Mesenchymal stem cell (in vitro differentiated cells and primary cell): ENCODE results near the gene FOXL3.

ENCODE experiments used
- DNase-seq: peaks from one replicate; pipeline ENCODE4 v3.0.0-alpha.2; 2013
- H2AFZ ChIP-seq: one replicate; pipeline ENCODE4 v1.6.1; 2013; ENCODE audit warnings: low read depth, mild to moderate bottlenecking, control low read depth, inconsistent platforms, low read length, moderate library complexity
- H2AK5ac ChIP-seq: 2 replicates; pipeline ENCODE4 v1.6.1; 2013; ENCODE audit warnings: low read length, moderate library complexity, mild to moderate bottlenecking, inconsistent platforms; ENCODE audit not compliant: severe bottlenecking
- H2BK120ac ChIP-seq: one replicate; pipeline ENCODE4 v1.6.1; 2013; ENCODE audit warnings: low read depth, mild to moderate bottlenecking, inconsistent platforms, low read length, moderate library complexity
- H2BK12ac ChIP-seq, 2 experiments: one replicate each; pipeline ENCODE4 v1.6.1; 2013; ENCODE audit warnings: inconsistent platforms in 2 of 2, low read length in 2 of 2, mild to moderate bottlenecking in 2 of 2, moderate library complexity in 2 of 2, control low read depth in 1 of 2
- H2BK15ac ChIP-seq: one replicate; pipeline ENCODE4 v1.6.1; 2013; ENCODE audit warnings: mild to moderate bottlenecking, low read depth, inconsistent platforms; ENCODE audit not compliant: poor library complexity, severe bottlenecking
- H2BK5ac ChIP-seq: 2 replicates; pipeline ENCODE4 v1.6.1; 2013; ENCODE audit warnings: low read depth, mild to moderate bottlenecking, low read length, control low read depth, inconsistent platforms; ENCODE audit not compliant: poor library complexity, severe bottlenecking
- H3K14ac ChIP-seq, 2 experiments: one replicate each; pipeline ENCODE4 v1.6.1; 2013; ENCODE audit warnings: inconsistent platforms in 2 of 2, low read length in 2 of 2, control low read depth in 1 of 2, mild to moderate bottlenecking in 1 of 2, moderate library complexity in 1 of 2
- H3K18ac ChIP-seq, 2 experiments: one replicate each; pipeline ENCODE4 v1.6.1; 2013; ENCODE audit warnings: inconsistent platforms in 2 of 2, low read length in 2 of 2, control low read depth in 1 of 2, low read depth in 1 of 2, mild to moderate bottlenecking in 1 of 2
- H3K23ac ChIP-seq, 2 experiments: one replicate each; pipeline ENCODE4 v1.6.1; 2013; ENCODE audit warnings: inconsistent platforms in 2 of 2, low read length in 2 of 2, mild to moderate bottlenecking in 2 of 2, moderate library complexity in 2 of 2, control low read depth in 1 of 2
- H3K27ac ChIP-seq: 2 replicates; pipeline ENCODE4 v1.5.1; 2013; ENCODE audit warnings: mild to moderate bottlenecking, moderate library complexity, low read length, control low read depth, inconsistent platforms; ENCODE audit not compliant: poor library complexity, severe bottlenecking
- H3K27me3 ChIP-seq, 2 experiments: 2 replicates each; pipeline versions ENCODE4 v1.6.1 to v1.7.0; 2013; ENCODE audit warnings: low read length in 2 of 2, mild to moderate bottlenecking in 2 of 2, moderate library complexity in 2 of 2, control low read depth in 1 of 2, inconsistent platforms in 1 of 2; ENCODE audit not compliant: control insufficient read depth in 1 of 2, insufficient read depth in 1 of 2
- H3K36me3 ChIP-seq, 2 experiments: 2 replicates each; pipeline versions ENCODE4 v1.6.1 to v1.7.0; 2013; ENCODE audit warnings: low read length in 2 of 2, control low read depth in 1 of 2, inconsistent platforms in 1 of 2, low read depth in 1 of 2, mild to moderate bottlenecking in 1 of 2; ENCODE audit not compliant: insufficient read depth in 2 of 2, control insufficient read depth in 1 of 2
- H3K4ac ChIP-seq, 2 experiments: one replicate each; pipeline ENCODE4 v1.6.1; 2013; ENCODE audit warnings: inconsistent platforms in 2 of 2, low read length in 2 of 2, mild to moderate bottlenecking in 2 of 2, moderate library complexity in 2 of 2, control low read depth in 1 of 2, low read depth in 1 of 2
- H3K4me1 ChIP-seq: 2 replicates; pipeline ENCODE4 v1.6.1; 2013; ENCODE audit warnings: low read depth, low read length, control low read depth; ENCODE audit not compliant: control insufficient read depth, insufficient read depth
- H3K4me2 ChIP-seq: 2 replicates; pipeline ENCODE4 v1.6.1; 2013; ENCODE audit warnings: low read length, mild to moderate bottlenecking, inconsistent platforms; ENCODE audit not compliant: poor library complexity, severe bottlenecking
- H3K4me3 ChIP-seq, 2 experiments: 2 replicates each; pipeline versions ENCODE4 v1.5.1 to v1.7.0; 2013; ENCODE audit warnings: low read length in 2 of 2, mild to moderate bottlenecking in 2 of 2, control low read depth in 1 of 2, low read depth in 1 of 2; ENCODE audit not compliant: insufficient read depth in 1 of 2
- H3K79me1 ChIP-seq: replicated peaks from 2 replicates; pipeline ENCODE4 v1.6.1; 2013; ENCODE audit warnings: mild to moderate bottlenecking, control low read depth, low read length, inconsistent platforms; ENCODE audit not compliant: poor library complexity, severe bottlenecking
- H3K9ac ChIP-seq: 2 replicates; pipeline ENCODE4 v1.7.0; 2013; ENCODE audit warnings: mild to moderate bottlenecking, low read length, moderate library complexity
- H3K9me3 ChIP-seq: 2 replicates; pipeline ENCODE4 v1.7.0; 2013; ENCODE audit warnings: mild to moderate bottlenecking, low read length; ENCODE audit not compliant: control insufficient read depth
- H4K8ac ChIP-seq: one replicate; pipeline ENCODE4 v1.6.1; 2013; ENCODE audit warnings: inconsistent platforms, mild to moderate bottlenecking, low read length, moderate library complexity
- H4K91ac ChIP-seq: one replicate; pipeline ENCODE4 v1.6.1; 2013; ENCODE audit warnings: mild to moderate bottlenecking, low read length, inconsistent platforms
- WGBS: methylation state at CpG from one replicate; pipeline ENCODE4 v1.1.7; 2013; ENCODE audit warnings: mixed read lengths; 5-methylcytosine and 5-hydroxymethylcytosine counted together

The FOXL3 gene

DNA sequence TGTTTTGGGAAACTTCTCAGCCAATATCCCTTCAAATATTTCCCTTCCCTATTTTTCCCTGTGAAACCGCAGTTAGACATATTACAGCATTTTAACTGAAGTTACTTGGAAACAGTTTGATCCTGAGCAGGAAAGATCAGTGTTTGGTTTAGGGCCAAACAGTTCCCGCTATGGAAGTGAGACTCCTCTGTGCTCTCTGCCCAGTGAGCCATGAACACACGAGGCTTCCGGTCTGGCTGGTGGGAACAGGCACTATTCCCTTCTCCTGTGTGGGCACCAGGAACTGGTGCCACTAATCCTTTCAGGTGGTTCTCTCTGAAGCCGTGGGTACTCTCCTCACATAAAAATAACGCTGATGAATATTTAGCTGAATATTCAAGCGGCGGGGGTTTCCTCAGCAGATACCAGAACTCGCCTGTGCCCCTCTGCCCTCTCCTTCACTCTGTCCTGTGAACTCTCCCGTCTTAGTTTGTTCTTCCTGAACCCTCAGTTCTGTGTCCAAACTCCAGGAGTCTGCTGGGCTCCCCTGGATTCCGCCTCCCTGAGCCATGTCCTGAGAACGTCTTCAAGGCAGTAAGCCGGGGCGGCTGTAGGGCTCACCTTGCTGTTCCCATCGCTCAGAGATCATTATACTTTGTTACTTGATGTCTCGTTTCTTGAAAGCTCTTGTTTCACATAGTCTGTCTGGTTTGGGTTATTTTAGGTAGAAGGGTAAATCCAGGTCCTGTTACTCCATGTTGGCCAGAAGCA, 25.7 kb downstream of the FOXL3 start:
- WGBS: 86% methylated on average over 16 of the region's 16 CpGs
- Histone ChIP-seq H3K4ac (no peak overlapping the region), H3K18ac (no peak overlapping the region), H2BK12ac (no peak overlapping the region), H3K14ac (no peak overlapping the region), H3K79me1 (no peaks in the 10 kb centered on the region), H3K4me1 (peaks cover 1% of the 10 kb centered on the region), H2AK5ac (no peak overlapping the region), H2BK5ac (no peak overlapping the region), H3K36me3 (peaks cover 0 to 4% of the 10 kb centered on the region in 2 experiments), H4K8ac (no peak overlapping the region), H2BK120ac (no peak overlapping the region), H2AFZ (no peak overlapping the region), H3K9me3 (peaks cover 25% of the 10 kb centered on the region), H3K27me3 (peaks cover 50 to 86% of the 10 kb centered on the region in 2 experiments), H4K91ac (no peak overlapping the region), H3K4me2 (no peak overlapping the region), H2BK15ac (no peak overlapping the region), H3K23ac (no peak overlapping the region), H3K9ac (no peak overlapping the region), H3K27ac (no peak overlapping the region), H3K4me3 (no peak overlapping the region)
- DNase-seq: no peak

DNA sequence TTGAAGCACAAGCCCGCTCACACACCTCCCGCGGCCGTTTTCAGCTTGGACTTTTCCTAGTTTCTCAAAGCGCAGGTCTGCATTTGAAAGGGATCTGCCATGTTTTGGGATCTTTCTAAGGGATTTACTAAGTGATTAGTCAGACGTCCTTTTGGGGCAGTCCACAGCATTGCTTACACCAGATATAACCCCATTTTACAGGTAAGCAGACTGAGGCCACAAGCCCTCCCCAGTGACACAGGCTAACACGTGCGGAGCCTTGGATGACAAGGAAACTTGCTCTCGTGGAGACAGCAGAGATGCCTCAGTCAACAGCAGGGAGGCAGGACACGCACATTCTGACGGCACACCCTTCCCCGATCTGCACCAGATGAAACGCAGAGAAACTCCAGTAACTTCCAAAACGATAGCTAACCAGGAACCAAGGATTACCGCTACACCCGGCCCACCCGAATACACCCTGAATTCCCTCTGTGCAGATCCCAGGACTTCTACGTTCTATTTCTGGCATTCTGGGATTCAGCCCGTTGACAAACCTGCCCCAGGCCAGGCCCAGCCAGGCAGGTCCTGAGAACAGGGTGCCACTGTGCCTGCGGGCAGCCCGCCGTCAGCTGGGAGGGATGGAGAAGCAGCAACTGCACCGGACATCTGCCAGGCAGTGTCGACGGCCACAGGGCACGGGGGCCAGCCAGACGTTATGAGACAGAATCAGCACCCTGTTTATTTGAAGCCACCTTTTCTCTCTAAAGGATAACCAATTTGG, 27.9 kb downstream of the FOXL3 start:
- Histone ChIP-seq H3K14ac (no peak overlapping the region), H3K27ac (no peak overlapping the region), H3K9ac (no peak overlapping the region), H3K79me1 (no peaks in the 10 kb centered on the region), H3K4ac (no peak overlapping the region), H2BK120ac (no peak overlapping the region), H3K23ac (no peak overlapping the region), H4K91ac (no peak overlapping the region), H3K18ac (no peak overlapping the region), H2AK5ac (no peak overlapping the region), H3K27me3 (peaks cover 38 to 80% of the 10 kb centered on the region in 2 experiments), H3K9me3 (peaks cover 25% of the 10 kb centered on the region), H4K8ac (no peak overlapping the region), H2BK5ac (no peak overlapping the region), H3K4me2 (no peak overlapping the region), H2BK12ac (no peak overlapping the region), H2BK15ac (no peak overlapping the region), H3K4me1 (peaks cover 8% of the 10 kb centered on the region), H3K36me3 (peaks cover 0 to 4% of the 10 kb centered on the region in 2 experiments), H3K4me3 (no peak overlapping the region), H2AFZ (no peak overlapping the region)
- 90% methylated on average over 18 of the region's 27 CpGs for WGBS
- DNase-seq: no peak

DNA sequence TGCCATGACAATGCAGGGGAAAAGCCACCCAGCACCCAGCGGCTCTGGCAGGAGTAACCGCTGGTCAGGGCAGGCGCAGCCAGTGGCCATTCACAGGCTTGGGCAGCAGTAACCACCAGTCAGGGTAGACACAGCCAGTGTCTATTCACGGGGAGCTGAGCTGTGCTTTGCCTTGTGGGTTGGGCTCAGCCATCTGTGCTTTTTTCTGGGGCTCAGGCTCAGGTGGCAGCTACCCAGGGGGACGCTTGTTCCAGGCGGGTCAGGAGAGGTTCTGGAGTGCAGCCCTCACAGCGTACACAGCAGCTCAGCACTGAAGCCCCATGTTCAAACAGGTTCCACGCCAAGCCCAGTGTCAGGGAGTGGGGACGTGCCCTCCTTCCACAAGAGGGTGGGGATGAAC, 28.5 kb downstream of the FOXL3 start:
- no peak for DNase-seq
- no peak overlapping the region for H3K4me2 ChIP-seq
- no peak overlapping the region for H3K23ac ChIP-seq
- H4K91ac ChIP-seq: no peak overlapping the region
- WGBS: 69% methylated on average over 9 of the region's 9 CpGs
- H3K18ac ChIP-seq: no peak overlapping the region
- H2AFZ ChIP-seq: no peak overlapping the region
- no peaks in the 10 kb centered on the region for H3K79me1 ChIP-seq
- no peak overlapping the region for H2BK15ac ChIP-seq
- H2BK12ac ChIP-seq: no peak overlapping the region
- no peak overlapping the region for H2BK5ac ChIP-seq
- peaks cover 36 to 80% of the 10 kb centered on the region in 2 experiments for H3K27me3 ChIP-seq
- H3K36me3 ChIP-seq: peaks cover 0 to 4% of the 10 kb centered on the region in 2 experiments
- H3K4me1 ChIP-seq: peaks cover 8% of the 10 kb centered on the region
- H2BK120ac ChIP-seq: no peak overlapping the region
- no peak overlapping the region for H3K27ac ChIP-seq
- H3K4me3 ChIP-seq: no peak overlapping the region
- no peak overlapping the region for H2AK5ac ChIP-seq
- H3K9me3 ChIP-seq: peaks cover 25% of the 10 kb centered on the region
- no peak overlapping the region for H3K9ac ChIP-seq
- H3K4ac ChIP-seq: no peak overlapping the region
- no peak overlapping the region for H3K14ac ChIP-seq
- H4K8ac ChIP-seq: no peak overlapping the region

DNA sequence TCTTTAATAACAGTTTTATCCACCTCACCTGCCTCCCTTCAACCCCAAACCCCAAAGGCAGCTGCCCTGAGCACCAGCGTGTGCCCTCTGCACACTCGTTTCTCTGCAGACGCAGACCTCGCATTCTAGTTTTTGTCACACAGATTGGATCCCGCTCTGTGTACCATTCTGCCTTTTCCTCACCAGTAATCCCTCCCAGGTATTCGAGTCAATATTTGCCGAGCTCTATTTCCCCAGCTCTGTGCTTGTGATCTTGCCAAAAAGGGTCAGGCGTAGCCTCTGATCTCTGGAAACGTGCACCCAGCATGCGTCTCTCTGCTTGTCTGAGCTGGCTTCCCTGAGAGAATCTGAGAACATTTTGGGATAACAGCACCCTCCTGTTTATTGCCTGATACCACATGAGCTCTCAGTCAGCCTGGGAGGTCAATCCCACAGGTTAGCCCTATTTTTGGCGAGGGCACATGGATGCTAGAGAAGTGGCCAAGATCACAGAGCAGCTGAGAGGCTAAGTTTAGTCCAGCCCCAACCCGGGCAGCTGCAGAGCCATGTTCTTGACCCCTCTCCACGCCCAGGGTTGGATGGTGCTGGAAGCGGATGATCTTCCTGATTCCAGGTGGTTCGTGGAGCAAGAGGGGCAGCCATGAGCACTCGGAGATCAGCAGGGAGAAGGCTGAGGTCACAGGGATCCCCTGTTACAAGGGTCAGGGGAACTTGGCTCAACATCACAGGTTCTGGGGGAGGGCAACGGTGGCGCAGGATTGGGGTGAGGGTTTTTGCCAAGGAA, 29.1 kb downstream of the FOXL3 start:
- 72% methylated on average over 16 of the region's 18 CpGs for WGBS
- H4K91ac ChIP-seq: no peak overlapping the region
- DNase-seq: no peak
- H3K4me1 ChIP-seq: peaks cover 9% of the 10 kb centered on the region
- H2BK15ac ChIP-seq: no peak overlapping the region
- H3K27me3 ChIP-seq: peaks cover 36 to 80% of the 10 kb centered on the region in 2 experiments
- no peak overlapping the region for H3K4me3 ChIP-seq
- no peak overlapping the region for H3K4ac ChIP-seq
- H3K36me3 ChIP-seq: peaks cover 0 to 4% of the 10 kb centered on the region in 2 experiments
- no peak overlapping the region for H3K9ac ChIP-seq
- no peak overlapping the region for H3K23ac ChIP-seq
- H2BK12ac ChIP-seq: no peak overlapping the region
- no peak overlapping the region for H2BK5ac ChIP-seq
- no peak overlapping the region for H4K8ac ChIP-seq
- H2AK5ac ChIP-seq: no peak overlapping the region
- H3K14ac ChIP-seq: no peak overlapping the region
- no peak overlapping the region for H2BK120ac ChIP-seq
- no peak overlapping the region for H2AFZ ChIP-seq
- H3K18ac ChIP-seq: no peak overlapping the region
- peaks cover 25% of the 10 kb centered on the region for H3K9me3 ChIP-seq
- no peak overlapping the region for H3K27ac ChIP-seq
- H3K79me1 ChIP-seq: no peaks in the 10 kb centered on the region
- no peak overlapping the region for H3K4me2 ChIP-seq
